Sigmoid colon (tissue), 7 donors: Measurements from ENCODE around the gene KRTAP4-6. TPM values are rescaled to one million over a fixed set of nuclear protein-coding genes. Genes with fewer than 3 reads are reported as not detected.

Source experiments
- DNase-seq: peaks from one replicate; pipeline ENCODE4 v3.0.0-alpha.2; 2019
- H3K27ac ChIP-seq, 4 donors: fragments of 200-600 bp; sonication (generic); one replicate each; pipeline ENCODE4 v1.5.1; 2016 to 2019; ENCODE audit warnings: mild to moderate bottlenecking in 1 of 4
- H3K27me3 ChIP-seq, 3 donors: fragments of 200-600 bp; sonication (generic); one replicate each; pipeline ENCODE4 v1.5.1; 2019; ENCODE audit warnings: mild to moderate bottlenecking in 1 of 3
- H3K36me3 ChIP-seq, 4 donors: fragments of 200-600 bp; sonication (generic); one replicate each; pipeline ENCODE4 v1.5.1; 2016 to 2019
- H3K4me1 ChIP-seq, 4 donors: fragments of 200-600 bp; sonication (generic); one replicate each; pipeline ENCODE4 v1.5.1; 2017 to 2019
- H3K4me3 ChIP-seq, 4 donors: fragments of 200-600 bp; sonication (generic); one replicate each; pipeline ENCODE4 v1.5.1; 2017 to 2019; ENCODE audit warnings: mild to moderate bottlenecking in 2 of 4, moderate library complexity in 1 of 4
- H3K9me3 ChIP-seq, 4 donors: fragments of 200-600 bp in 3 of 4; sonication (generic) in 3 of 4; one replicate each; pipeline versions ENCODE4 v1.5.1 to v1.6.1; 2013 to 2019
- EP300 ChIP-seq, 4 donors: sonication (generic); formaldehyde crosslinking; IDR thresholded peaks; one replicate each; pipeline ENCODE4 v1.6.1; 2017; ENCODE audit warnings: antibody characterized with exemption in 4 of 4
- POLR2A ChIP-seq, 2 donors: fragments of 450-650 bp; IDR thresholded peaks; one replicate each; pipeline ENCODE4 v1.6.1; 2016; ENCODE audit warnings: antibody characterized with exemption in 2 of 2, mild to moderate bottlenecking in 2 of 2, moderate library complexity in 2 of 2
- POLR2AphosphoS5 ChIP-seq, 4 donors: sonication (generic); formaldehyde crosslinking; IDR thresholded peaks; one replicate each; pipeline ENCODE4 v1.6.1; 2017; ENCODE audit warnings: antibody characterized with exemption in 4 of 4
- WGBS, 2 donors: extraction: QIAGEN DNeasy Blood & Tissue Kit; methylation state at CpG; one replicate each; pipeline ENCODE4 v1.1.7; 2013; 5-methylcytosine and 5-hydroxymethylcytosine counted together
- intact Hi-C: fragments of 100-400 bp; cut with DNase I; formaldehyde crosslinking; loops from one replicate; pipeline ENCODE4 v1.15.1; 2023
- polyA plus RNA-seq, 3 donors: library from polyadenylated mRNA; stranded (reverse); fragments of 200-250 nt; gene quantifications; one replicate each; pipeline ENCODE4 v1.2.3, GENCODE V29; 2013
- total RNA-seq, 4 donors: library from RNA; depleted of rRNA; stranded (reverse); fragments of >200 nt; gene quantifications; one replicate each; pipeline ENCODE4 v1.1.0, GENCODE V29; 2016
- TF ChIP-seq, protein P1 (sequence below), 4 experiments: fragments of 450-650 bp in 3 of 4; fragments of 200-600 bp in 1 of 4; IDR thresholded peaks; one replicate each; pipeline ENCODE4 v1.5.1; 2016 to 2019; ENCODE audit warnings: antibody characterized with exemption in 4 of 4, mild to moderate bottlenecking in 3 of 4, moderate library complexity in 2 of 4
- donor health status: healthy with polysubstance abuse.
- donor health status: Bipolar disorder and iron deficiency.
- donor health status: healthy.

KRTAP4-6 gene
- total and polyA plus RNA-seq, 7 donors, result not detected

DNA sequence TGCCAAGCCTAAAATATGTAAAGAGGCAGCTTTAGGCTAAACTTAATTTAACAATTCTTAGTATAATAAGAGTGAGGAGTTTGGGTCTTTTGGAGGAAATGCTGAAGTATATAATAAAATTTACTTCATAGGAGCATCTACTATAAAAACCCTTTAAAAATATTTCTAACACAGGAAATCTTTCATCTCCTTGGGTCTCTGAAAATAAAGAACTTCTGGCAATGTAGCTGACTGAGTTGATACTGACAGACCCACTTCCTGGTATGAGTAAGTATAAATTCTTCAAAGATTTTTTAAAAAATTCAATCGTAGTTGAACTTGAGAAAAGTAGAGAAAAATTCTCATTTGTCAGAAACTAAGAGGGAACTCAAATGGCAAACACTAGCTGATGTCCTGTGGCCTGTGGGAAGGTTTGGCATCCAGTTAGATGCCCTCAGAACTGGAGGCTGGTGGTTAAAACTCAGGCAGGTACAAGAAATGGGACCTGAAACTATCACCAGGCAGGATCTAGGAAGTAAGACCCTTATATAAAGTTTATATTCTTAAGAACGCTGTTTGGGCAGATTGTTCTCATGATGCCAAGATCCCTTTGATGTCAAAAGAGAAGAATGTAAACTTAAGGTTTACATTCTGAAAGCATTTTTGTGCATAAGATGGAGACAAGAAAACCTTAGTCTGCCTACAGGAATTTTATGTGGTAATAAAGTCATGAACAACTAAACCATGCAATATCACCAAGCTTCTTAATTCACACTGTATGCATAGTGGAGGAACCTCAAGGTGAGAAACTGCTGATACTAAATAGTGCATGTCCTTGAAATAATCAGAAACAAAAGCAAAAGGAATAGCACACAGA, 6.2 kb downstream of the KRTAP4-6 start:
- no peaks in the 10 kb centered on the region for H3K9me3 ChIP-seq
- H3K4me1 ChIP-seq, result no peaks in the 10 kb centered on the region
- H3K4me3 ChIP-seq, result no peak overlapping the region
- WGBS, 2 donors, result 57 to 76% methylated on average over 2 of the region's 2 CpGs
- no peak for DNase-seq
- no peaks in the 10 kb centered on the region for H3K36me3 ChIP-seq
- no peaks in the 10 kb centered on the region for H3K27me3 ChIP-seq
- no peak overlapping the region for H3K27ac ChIP-seq
- TF ChIP-seq EP300 (IDR thresholded peaks at IDR 0.05) (no peak), POLR2AphosphoS5 (IDR thresholded peaks at IDR 0.05) (no peak)
- TF ChIP-seq, protein P1, sequence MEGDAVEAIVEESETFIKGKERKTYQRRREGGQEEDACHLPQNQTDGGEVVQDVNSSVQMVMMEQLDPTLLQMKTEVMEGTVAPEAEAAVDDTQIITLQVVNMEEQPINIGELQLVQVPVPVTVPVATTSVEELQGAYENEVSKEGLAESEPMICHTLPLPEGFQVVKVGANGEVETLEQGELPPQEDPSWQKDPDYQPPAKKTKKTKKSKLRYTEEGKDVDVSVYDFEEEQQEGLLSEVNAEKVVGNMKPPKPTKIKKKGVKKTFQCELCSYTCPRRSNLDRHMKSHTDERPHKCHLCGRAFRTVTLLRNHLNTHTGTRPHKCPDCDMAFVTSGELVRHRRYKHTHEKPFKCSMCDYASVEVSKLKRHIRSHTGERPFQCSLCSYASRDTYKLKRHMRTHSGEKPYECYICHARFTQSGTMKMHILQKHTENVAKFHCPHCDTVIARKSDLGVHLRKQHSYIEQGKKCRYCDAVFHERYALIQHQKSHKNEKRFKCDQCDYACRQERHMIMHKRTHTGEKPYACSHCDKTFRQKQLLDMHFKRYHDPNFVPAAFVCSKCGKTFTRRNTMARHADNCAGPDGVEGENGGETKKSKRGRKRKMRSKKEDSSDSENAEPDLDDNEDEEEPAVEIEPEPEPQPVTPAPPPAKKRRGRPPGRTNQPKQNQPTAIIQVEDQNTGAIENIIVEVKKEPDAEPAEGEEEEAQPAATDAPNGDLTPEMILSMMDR (IDR thresholded peaks at IDR 0.05), result no peak
- intact Hi-C loops, result no loop called here

DNA sequence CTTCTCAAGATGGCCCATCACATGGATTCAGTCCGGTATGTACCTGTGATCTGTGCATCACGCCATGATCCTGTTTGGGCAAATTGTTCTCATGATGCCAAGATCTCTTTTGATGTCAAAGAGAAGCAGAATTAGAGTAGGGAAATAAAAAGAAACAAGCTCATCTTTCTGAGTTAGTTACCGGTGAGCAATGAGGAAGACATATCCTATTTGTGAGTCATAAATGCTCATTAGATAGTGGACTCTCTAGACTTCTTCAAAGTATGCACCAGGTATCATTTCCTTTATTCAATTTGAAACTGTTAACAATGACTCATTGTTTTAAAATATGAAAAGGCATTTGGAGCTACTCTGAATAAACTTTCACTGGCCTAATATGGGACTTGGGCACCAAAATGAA, 8.4 kb downstream of the KRTAP4-6 start:
- Histone ChIP-seq H3K27ac (no peak overlapping the region), H3K9me3 (no peaks in the 10 kb centered on the region), H3K36me3 (no peaks in the 10 kb centered on the region), H3K4me3 (no peak overlapping the region), H3K4me1 (no peaks in the 10 kb centered on the region), H3K27me3 (no peaks in the 10 kb centered on the region)
- DNase-seq, result no peak
- no peak for TF ChIP-seq EP300 (IDR thresholded peaks at IDR 0.05)
- TF ChIP-seq POLR2AphosphoS5 (IDR thresholded peaks at IDR 0.05), result no peak
- TF ChIP-seq, protein P1 (IDR thresholded peaks at IDR 0.05), result no peak
- TF ChIP-seq POLR2A (IDR thresholded peaks at IDR 0.05), result no peak
- intact Hi-C loops, result no loop called here
- 68 to 77% methylated on average over 3 of the region's 3 CpGs for WGBS, 2 donors

DNA sequence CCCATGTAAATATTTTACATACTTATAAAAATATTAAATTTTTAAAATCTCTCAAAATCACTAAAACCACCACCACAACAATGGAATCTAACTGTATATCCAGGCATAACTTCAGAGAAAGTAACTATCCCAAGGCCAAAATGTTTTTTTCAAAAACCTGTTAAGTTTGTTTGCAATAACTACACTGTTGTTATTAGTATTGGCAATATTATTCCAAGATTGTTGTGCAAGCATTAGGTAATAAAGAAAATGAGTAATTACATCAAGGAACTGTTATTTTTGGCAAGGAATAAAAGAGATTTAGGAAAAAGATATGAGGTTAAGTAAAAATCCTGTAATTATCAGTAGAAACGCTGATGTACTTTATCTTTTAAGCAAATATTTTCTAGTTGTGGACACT, 13.0 kb downstream of the KRTAP4-6 start:
- no peak for TF ChIP-seq POLR2AphosphoS5 (IDR thresholded peaks at IDR 0.05)
- TF ChIP-seq, protein P1 (IDR thresholded peaks at IDR 0.05), result no peak
- no peak for TF ChIP-seq EP300 (IDR thresholded peaks at IDR 0.05)
- no peak for TF ChIP-seq POLR2A (IDR thresholded peaks at IDR 0.05)
- Histone ChIP-seq H3K4me3 (no peak overlapping the region), H3K27ac (no peak overlapping the region), H3K4me1 (no peaks in the 10 kb centered on the region), H3K27me3 (peaks cover 0 to 1% (median 0%) of the 10 kb centered on the region in 3 donors), H3K9me3 (no peaks in the 10 kb centered on the region), H3K36me3 (no peaks in the 10 kb centered on the region)
- no peak for DNase-seq
- WGBS, 2 donors, result 42 to 83% methylated on average over 1 of the region's 1 CpG
- intact Hi-C loops, result no loop called here

DNA sequence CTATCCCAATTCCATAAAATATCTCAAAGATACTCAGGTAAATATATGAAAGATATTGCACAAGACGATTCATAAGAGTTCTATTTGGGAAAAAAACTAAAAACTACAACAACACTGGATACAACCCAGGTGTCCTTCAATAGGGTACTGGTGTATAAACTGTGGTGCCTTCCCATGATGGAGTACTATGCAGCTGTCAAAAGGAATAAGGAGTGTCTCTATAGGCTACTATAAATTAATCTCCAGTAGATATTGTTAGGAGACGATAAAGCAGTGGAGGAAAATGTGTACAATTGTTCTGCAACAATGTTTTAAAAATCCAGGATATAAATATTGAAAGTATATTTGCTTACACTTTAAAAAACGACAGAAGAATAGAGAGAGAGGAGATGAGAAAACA, 13.9 kb downstream of the KRTAP4-6 start:
- no peak for TF ChIP-seq POLR2A (IDR thresholded peaks at IDR 0.05)
- TF ChIP-seq, protein P1 (IDR thresholded peaks at IDR 0.05), result no peak
- no peak for TF ChIP-seq POLR2AphosphoS5 (IDR thresholded peaks at IDR 0.05)
- no peak for TF ChIP-seq EP300 (IDR thresholded peaks at IDR 0.05)
- peaks cover 0 to 4% (median 0%) of the 10 kb centered on the region in 3 donors for H3K27me3 ChIP-seq
- H3K27ac ChIP-seq, result no peak overlapping the region
- no peaks in the 10 kb centered on the region for H3K9me3 ChIP-seq
- 83 to 91% methylated on average over 3 of the region's 3 CpGs for WGBS, 2 donors
- H3K4me1 ChIP-seq, result no peaks in the 10 kb centered on the region
- intact Hi-C loops, result no loop called here
- no peak for DNase-seq
- no peak overlapping the region for H3K4me3 ChIP-seq
- no peaks in the 10 kb centered on the region for H3K36me3 ChIP-seq
